Stomach (tissue), 9 donors: ENCODE data around the gene ARHGAP32. TPM values are rescaled to one million over a fixed set of nuclear protein-coding genes. Genes with fewer than 3 reads are reported as not detected.

Experiments
- DNase-seq, 2 donors: peaks; one replicate each; pipeline versions ENCODE4 v3.0.0 to v3.0.0-alpha.2; 2013 to 2019
- H3K27ac ChIP-seq, 5 donors: fragments of 200-600 bp in 4 of 5; sonication (generic) in 4 of 5; one replicate each; pipeline ENCODE4 v1.5.1; 2013 to 2019; ENCODE audit warnings: mild to moderate bottlenecking in 1 of 5, moderate library complexity in 1 of 5
- H3K27me3 ChIP-seq, 3 donors: fragments of 200-600 bp; sonication (generic); one replicate each; pipeline ENCODE4 v1.5.1; 2017 to 2019; ENCODE audit warnings: mixed run types in 1 of 3
- H3K36me3 ChIP-seq, 4 donors: fragments of 200-600 bp; sonication (generic); 1 replicate in 3 of 4; 2 replicates in 1 of 4; pipeline ENCODE4 v1.5.1; 2016 to 2019
- H3K4me1 ChIP-seq, 4 donors: fragments of 200-600 bp; sonication (generic); one replicate each; pipeline ENCODE4 v1.5.1; 2016 to 2019
- H3K4me3 ChIP-seq, 4 donors: fragments of 200-600 bp; sonication (generic) in 3 of 4; one replicate each; pipeline ENCODE4 v1.5.1; 2016 to 2019; ENCODE audit warnings: mild to moderate bottlenecking in 1 of 4
- H3K9me3 ChIP-seq, 4 donors: fragments of 200-600 bp; sonication (generic); one replicate each; pipeline ENCODE4 v1.5.1; 2016 to 2019
- EP300 ChIP-seq: sonication (generic); formaldehyde crosslinking; IDR thresholded peaks from one replicate; pipeline ENCODE4 v1.6.1; 2017; ENCODE audit warnings: antibody characterized with exemption
- POLR2A ChIP-seq, 4 donors: fragments of 450-650 bp; IDR thresholded peaks; one replicate each; pipeline ENCODE4 v1.6.1; 2016; ENCODE audit warnings: antibody characterized with exemption in 4 of 4, control low read depth in 2 of 4, mild to moderate bottlenecking in 1 of 4, moderate library complexity in 1 of 4
- POLR2AphosphoS5 ChIP-seq, 3 donors: sonication (generic); formaldehyde crosslinking; IDR thresholded peaks; one replicate each; pipeline ENCODE4 v1.6.1; 2016; ENCODE audit warnings: antibody characterized with exemption in 3 of 3
- WGBS, 5 donors: extraction: QIAGEN DNeasy Blood & Tissue Kit in 3 of 5; methylation state at CpG; one replicate each; pipeline versions ENCODE4 v1.1.5 to v1.1.7; 2013 to 2018; 5-methylcytosine and 5-hydroxymethylcytosine counted together
- intact Hi-C: fragments of 100-400 bp; cut with DNase I; formaldehyde crosslinking; loops from one replicate; pipeline ENCODE4 v1.15.1; 2023; ENCODE audit warnings: low total_unique reads
- polyA plus RNA-seq, 3 donors: library from polyadenylated mRNA; stranded (reverse); fragments of 200-250 nt; gene quantifications; one replicate each; pipeline ENCODE4 v1.2.3, GENCODE V29; 2013
- total RNA-seq, 5 donors: library from RNA; depleted of rRNA; stranded (reverse); fragments of >200 nt; gene quantifications; one replicate each; pipeline versions ENCODE4 v1.1.0 to v1.2.3, GENCODE V29; 2014 to 2016
- TF ChIP-seq, protein P1 (sequence below), 7 experiments: fragments of 450-650 bp in 4 of 7; fragments of 200-600 bp in 3 of 7; sonication (generic) in 3 of 7; IDR thresholded peaks; one replicate each; pipeline ENCODE4 v1.5.1; 2016 to 2019; ENCODE audit warnings: antibody characterized with exemption in 7 of 7, control low read depth in 2 of 7, mild to moderate bottlenecking in 1 of 7
- donor health status: healthy with polysubstance abuse.
- donor health status: Bipolar disorder and iron deficiency.
- donor health status: healthy.

Gene ARHGAP32
- total and polyA plus RNA-seq, 8 donors, result 2.9 to 70.1 (median 34.3) TPM

DNA sequence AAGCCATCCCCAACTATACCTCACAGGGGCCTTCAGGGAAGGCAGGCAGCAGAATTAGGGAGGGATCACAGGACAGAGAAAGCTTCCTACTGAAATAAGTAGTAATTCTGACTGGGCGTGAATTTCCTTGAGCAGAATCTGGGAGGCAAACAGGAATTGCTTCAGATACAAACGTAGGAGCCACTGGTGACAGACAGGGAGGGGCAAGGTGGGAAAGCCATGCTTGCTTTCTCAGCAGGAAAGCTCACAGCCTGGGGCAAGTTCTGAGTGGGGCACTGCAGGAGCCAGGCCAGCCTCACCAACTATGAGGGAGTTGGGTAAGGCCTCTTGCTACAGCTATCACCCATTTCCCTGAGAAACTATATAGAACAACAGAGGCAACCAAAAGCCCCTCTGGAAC lies 43.6 kb downstream of the ARHGAP32 start:
- DNase-seq, result no peak
- H3K4me3 ChIP-seq, result no peak overlapping the region
- peaks cover 0 to 3% (median 0%) of the 10 kb centered on the region in 4 donors for H3K4me1 ChIP-seq
- intact Hi-C loops, result no loop called here
- peaks cover 0 to 17% (median 6%) of the 10 kb centered on the region in 4 donors for H3K9me3 ChIP-seq
- H3K27ac ChIP-seq, result no peak overlapping the region
- H3K27me3 ChIP-seq, result no peaks in the 10 kb centered on the region
- no peaks in the 10 kb centered on the region for H3K36me3 ChIP-seq
- WGBS, 5 donors, result 77 to 87% (median 83%) methylated on average over 2 of the region's 2 CpGs
- TF ChIP-seq POLR2AphosphoS5 (IDR thresholded peaks at IDR 0.05), result no peak
- no peak for TF ChIP-seq POLR2A (IDR thresholded peaks at IDR 0.05)
- TF ChIP-seq EP300, result no peak
- TF ChIP-seq, protein P1, sequence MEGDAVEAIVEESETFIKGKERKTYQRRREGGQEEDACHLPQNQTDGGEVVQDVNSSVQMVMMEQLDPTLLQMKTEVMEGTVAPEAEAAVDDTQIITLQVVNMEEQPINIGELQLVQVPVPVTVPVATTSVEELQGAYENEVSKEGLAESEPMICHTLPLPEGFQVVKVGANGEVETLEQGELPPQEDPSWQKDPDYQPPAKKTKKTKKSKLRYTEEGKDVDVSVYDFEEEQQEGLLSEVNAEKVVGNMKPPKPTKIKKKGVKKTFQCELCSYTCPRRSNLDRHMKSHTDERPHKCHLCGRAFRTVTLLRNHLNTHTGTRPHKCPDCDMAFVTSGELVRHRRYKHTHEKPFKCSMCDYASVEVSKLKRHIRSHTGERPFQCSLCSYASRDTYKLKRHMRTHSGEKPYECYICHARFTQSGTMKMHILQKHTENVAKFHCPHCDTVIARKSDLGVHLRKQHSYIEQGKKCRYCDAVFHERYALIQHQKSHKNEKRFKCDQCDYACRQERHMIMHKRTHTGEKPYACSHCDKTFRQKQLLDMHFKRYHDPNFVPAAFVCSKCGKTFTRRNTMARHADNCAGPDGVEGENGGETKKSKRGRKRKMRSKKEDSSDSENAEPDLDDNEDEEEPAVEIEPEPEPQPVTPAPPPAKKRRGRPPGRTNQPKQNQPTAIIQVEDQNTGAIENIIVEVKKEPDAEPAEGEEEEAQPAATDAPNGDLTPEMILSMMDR (IDR thresholded peaks at IDR 0.05), result no peak

DNA sequence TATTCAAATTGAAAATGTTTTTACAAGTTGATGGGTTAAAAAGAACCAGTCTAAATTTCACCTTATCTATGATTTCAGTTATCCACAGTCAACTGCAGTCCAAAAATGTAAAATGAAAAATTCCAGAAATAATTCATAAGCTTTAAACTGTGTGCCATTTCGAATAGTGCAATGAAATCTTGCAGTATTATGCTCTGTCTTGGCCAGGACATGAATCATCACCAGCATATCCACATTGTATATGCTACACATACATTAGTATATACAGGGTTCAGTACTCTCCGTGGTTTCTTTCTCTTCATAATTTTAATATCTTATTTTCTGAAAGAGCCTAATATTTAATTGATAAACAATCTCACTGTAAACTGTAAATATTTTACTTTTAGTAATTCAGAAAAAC lies 45.9 kb downstream of the ARHGAP32 start:
- no peak for DNase-seq
- no peak overlapping the region for H3K27ac ChIP-seq
- peaks cover 0 to 11% (median 3%) of the 10 kb centered on the region in 4 donors for H3K9me3 ChIP-seq
- H3K4me1 ChIP-seq, result peaks cover 0 to 23% (median 5%) of the 10 kb centered on the region in 4 donors
- TF ChIP-seq POLR2AphosphoS5 (IDR thresholded peaks at IDR 0.05) (no peak), EP300 (no peak), POLR2A (IDR thresholded peaks at IDR 0.05) (no peak)
- TF ChIP-seq, protein P1 (IDR thresholded peaks at IDR 0.05), result no peak
- H3K4me3 ChIP-seq, result no peak overlapping the region
- no peaks in the 10 kb centered on the region for H3K27me3 ChIP-seq
- H3K36me3 ChIP-seq, result no peaks in the 10 kb centered on the region
- 69 to 85% (median 77%) methylated on average over 2 of the region's 2 CpGs for WGBS, 5 donors
- intact Hi-C loops, result no loop called here

DNA sequence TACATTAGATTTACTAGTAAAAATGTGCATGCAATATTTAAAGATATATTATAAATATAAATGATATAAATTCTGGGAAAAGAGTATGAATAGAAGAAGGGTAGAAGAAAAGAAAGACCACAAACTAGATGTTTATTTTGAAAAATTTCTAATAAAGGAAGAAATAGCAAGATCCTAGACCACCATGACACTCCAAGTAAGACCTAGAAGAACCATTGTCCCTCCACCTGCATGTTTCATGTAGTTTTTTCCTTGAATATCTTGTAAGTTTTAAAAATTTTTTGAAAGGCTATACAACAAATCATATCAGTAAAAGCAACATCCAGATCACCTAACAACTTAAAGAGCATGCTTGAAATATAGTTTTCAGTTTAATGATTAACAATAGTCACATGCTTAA lies 46.8 kb downstream of the ARHGAP32 start:
- H3K27ac ChIP-seq, result no peak overlapping the region
- TF ChIP-seq POLR2A (IDR thresholded peaks at IDR 0.05) (no peak), POLR2AphosphoS5 (IDR thresholded peaks at IDR 0.05) (no peak), EP300 (no peak)
- TF ChIP-seq, protein P1 (IDR thresholded peaks at IDR 0.05), result no peak
- peaks cover 0 to 23% (median 5%) of the 10 kb centered on the region in 4 donors for H3K4me1 ChIP-seq
- H3K9me3 ChIP-seq, result peaks cover 0 to 2% (median 0%) of the 10 kb centered on the region in 4 donors
- H3K4me3 ChIP-seq, result no peak overlapping the region
- no peaks in the 10 kb centered on the region for H3K27me3 ChIP-seq
- intact Hi-C loops, result no loop called here
- no peaks in the 10 kb centered on the region for H3K36me3 ChIP-seq
- no peak for DNase-seq

DNA sequence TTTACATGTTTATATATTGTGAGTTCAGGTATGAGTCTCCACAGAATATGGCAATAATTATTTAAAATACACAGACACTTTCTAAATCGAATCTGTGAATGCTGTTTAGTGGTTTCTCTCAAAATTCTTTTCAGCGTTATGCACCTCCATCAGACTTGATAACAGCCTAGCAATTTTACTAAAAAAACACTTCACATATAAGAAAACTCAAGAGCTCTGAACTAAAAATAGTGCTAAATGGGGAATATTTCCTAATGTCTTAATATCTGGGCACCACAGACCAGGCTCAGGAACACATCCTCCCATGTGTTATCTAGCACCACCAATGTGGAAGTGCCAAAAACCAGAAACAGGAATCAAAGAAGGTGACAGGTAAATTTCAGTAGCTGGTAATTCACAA lies 47.9 kb downstream of the ARHGAP32 start:
- DNase-seq, result no peak
- TF ChIP-seq, protein P1 (IDR thresholded peaks at IDR 0.05), result no peak
- no peak for TF ChIP-seq POLR2A (IDR thresholded peaks at IDR 0.05)
- TF ChIP-seq POLR2AphosphoS5 (IDR thresholded peaks at IDR 0.05), result no peak
- no peak for TF ChIP-seq EP300
- intact Hi-C loops, result no loop called here
- Histone ChIP-seq H3K27me3 (no peaks in the 10 kb centered on the region), H3K27ac (no peak overlapping the region), H3K36me3 (no peaks in the 10 kb centered on the region), H3K9me3 (no peaks in the 10 kb centered on the region), H3K4me1 (peaks cover 0 to 23% (median 5%) of the 10 kb centered on the region in 4 donors), H3K4me3 (no peak overlapping the region)
- WGBS, 5 donors, result 86 to 93% (median 91%) methylated on average over 2 of the region's 2 CpGs
